H1 (cell line): ENCODE results near the gene FLVCR1. TPM values are rescaled to one million over a fixed set of nuclear protein-coding genes. Genes with fewer than 3 reads are reported as not detected.

Experiments
- CTCF ChIA-PET: fragments of 300-600 bp; sonication (Branson Sonifier 250); formaldehyde crosslinking; loops from one replicate; lab custom pipeline; 2021; ENCODE audit not compliant: partially characterized antibody; lab: Charles Lee
- POLR2A ChIA-PET: fragments of 300-600 bp; sonication (Branson Sonifier 250); formaldehyde crosslinking; loops from one replicate; lab custom pipeline; 2021; ENCODE audit warnings: inconsistent platforms; ENCODE audit not compliant: partially characterized antibody; lab: Charles Lee
- DNase-seq, 2 experiments: peaks; one replicate each; pipeline versions ENCODE4 v3.0.0 to v3.0.0-alpha.2; 2010 to 2022; ENCODE audit warnings: low spot score in 2 of 2, low read depth in 1 of 2, mixed read lengths in 1 of 2
- FAIRE-seq: peaks from 2 replicates; lab custom pipeline; 2011; peaks lifted over from hg19 to GRCh38; lab: Jason Lieb, UNC
- H2AFZ ChIP-seq: 2 replicates; pipeline ENCODE4 v1.8.1; 2012; ENCODE audit warnings: low read length, inconsistent platforms
- H2AK5ac ChIP-seq: 2 replicates; pipeline ENCODE4 v1.6.1; 2013; ENCODE audit warnings: low read depth, low read length
- H2BK120ac ChIP-seq: replicated peaks from 2 replicates; pipeline ENCODE3; 2013; ENCODE audit warnings: low read depth, low read length, inconsistent platforms
- H2BK12ac ChIP-seq: 2 replicates; pipeline ENCODE4 v1.6.1; 2013; ENCODE audit warnings: low read depth, low read length
- H2BK15ac ChIP-seq: 2 replicates; pipeline ENCODE4 v1.6.1; 2013; ENCODE audit warnings: low read length
- H2BK20ac ChIP-seq: 2 replicates; pipeline ENCODE4 v1.6.1; 2013; ENCODE audit warnings: low read length
- H2BK5ac ChIP-seq: 2 replicates; pipeline ENCODE4 v1.6.1; 2013; ENCODE audit warnings: low read depth, low read length
- H3K14ac ChIP-seq: 2 replicates; pipeline ENCODE4 v1.6.1; 2013; ENCODE audit warnings: inconsistent platforms; ENCODE audit not compliant: insufficient read length
- H3K18ac ChIP-seq: 2 replicates; pipeline ENCODE4 v1.6.1; 2013; ENCODE audit warnings: low read length; ENCODE audit errors: extremely low read depth
- H3K23ac ChIP-seq: 2 replicates; pipeline ENCODE4 v1.6.1; 2013; ENCODE audit warnings: inconsistent platforms; ENCODE audit not compliant: insufficient read length
- H3K23me2 ChIP-seq: 2 replicates; pipeline ENCODE4 v1.6.1; 2013; ENCODE audit warnings: low read depth, low read length
- H3K27ac ChIP-seq: 2 replicates; pipeline ENCODE4 v1.6.1; 2011; ENCODE audit warnings: low read depth, low read length, inconsistent platforms
- H3K27me3 ChIP-seq, 4 experiments: replicated peaks in 1 of 4; 1 replicate in 1 of 4; 2 replicates in 3 of 4; pipeline versions ENCODE4 v1.6.1 to v1.8.1; 2011 to 2013; ENCODE audit warnings: low read length in 3 of 4, mild to moderate bottlenecking in 3 of 4, inconsistent platforms in 2 of 4, mixed read lengths in 2 of 4, moderate library complexity in 1 of 4; ENCODE audit not compliant: control insufficient read depth in 3 of 4, insufficient read depth in 3 of 4; ENCODE audit errors: extremely low read depth in 1 of 4
- H3K36me3 ChIP-seq, 4 experiments: 2 replicates each; pipeline versions ENCODE4 v1.6.1 to v1.8.1; 2011 to 2013; ENCODE audit warnings: mild to moderate bottlenecking in 4 of 4, low read length in 3 of 4, moderate library complexity in 2 of 4, control low read depth in 1 of 4, inconsistent platforms in 1 of 4; ENCODE audit not compliant: insufficient read depth in 4 of 4, control insufficient read depth in 2 of 4
- H3K4ac ChIP-seq: replicated peaks from 2 replicates; pipeline ENCODE3; 2013; ENCODE audit warnings: low read length, low read depth, mixed read lengths, inconsistent platforms; ENCODE audit not compliant: insufficient read length
- H3K4me1 ChIP-seq, 4 experiments: replicated peaks in 1 of 4; 1 replicate in 1 of 4; 2 replicates in 3 of 4; pipeline versions ENCODE4 v1.6.1 to v1.8.1; 2011 to 2013; ENCODE audit warnings: low read length in 3 of 4, inconsistent platforms in 2 of 4, mixed read lengths in 1 of 4; ENCODE audit not compliant: insufficient read depth in 4 of 4, control insufficient read depth in 3 of 4
- H3K4me2 ChIP-seq, 2 experiments: 2 replicates each; pipeline versions ENCODE4 v1.6.1 to v1.8.1; 2011 to 2013; ENCODE audit warnings: low read depth in 2 of 2, low read length in 2 of 2, control low read depth in 1 of 2, inconsistent platforms in 1 of 2, mild to moderate bottlenecking in 1 of 2; ENCODE audit not compliant: insufficient read depth in 1 of 2
- H3K4me3 ChIP-seq, 4 experiments: fragments of 200-600, 300-600 bp in 1 of 4; sonication (generic), shearing (Covaris generic), sonication (Bioruptor Twin) in 1 of 4; 2 replicates each; pipeline versions ENCODE4 v1.5.1 to v1.8.1; 2011 to 2016; ENCODE audit warnings: low read length in 4 of 4, low read depth in 3 of 4, control low read depth in 2 of 4, inconsistent platforms in 2 of 4, mild to moderate bottlenecking in 2 of 4, mixed read lengths in 1 of 4, moderate library complexity in 1 of 4; ENCODE audit not compliant: insufficient read depth in 2 of 4; ENCODE audit errors: extremely low read depth in 1 of 4
- H3K56ac ChIP-seq: replicated peaks from 2 replicates; pipeline ENCODE3; 2013; ENCODE audit warnings: low read depth, mild to moderate bottlenecking, mixed read lengths, low read length, inconsistent platforms; ENCODE audit not compliant: insufficient read length
- H3K79me1 ChIP-seq: 2 replicates; pipeline ENCODE4 v1.6.1; 2013; ENCODE audit warnings: low read depth, low read length, control low read depth
- H3K79me2 ChIP-seq, 2 experiments: 2 replicates each; pipeline versions ENCODE4 v1.6.1 to v1.8.1; 2012 to 2013; ENCODE audit warnings: low read length in 2 of 2, mild to moderate bottlenecking in 2 of 2, inconsistent platforms in 1 of 2; ENCODE audit not compliant: insufficient read depth in 2 of 2, control insufficient read depth in 1 of 2
- H3K9ac ChIP-seq, 4 experiments: replicated peaks in 1 of 4; 1 replicate in 1 of 4; 2 replicates in 3 of 4; pipeline versions ENCODE4 v1.6.1 to v1.8.1; 2011 to 2013; ENCODE audit warnings: low read depth in 3 of 4, low read length in 3 of 4, control low read depth in 2 of 4, mild to moderate bottlenecking in 2 of 4, moderate library complexity in 2 of 4, inconsistent platforms in 1 of 4; ENCODE audit errors: extremely low read depth in 1 of 4
- H3K9me3 ChIP-seq, 2 experiments: 2 replicates each; pipeline versions ENCODE4 v1.6.1 to v1.8.1; 2012 to 2013; ENCODE audit warnings: mild to moderate bottlenecking in 2 of 2, moderate library complexity in 2 of 2, control low read depth in 1 of 2, inconsistent platforms in 1 of 2, low read depth in 1 of 2, low read length in 1 of 2, mixed read lengths in 1 of 2; ENCODE audit not compliant: insufficient read depth in 2 of 2
- H4K20me1 ChIP-seq, 2 experiments: replicated peaks in 1 of 2; 2 replicates each; pipeline versions ENCODE3 to v1.8.1; 2011 to 2013; ENCODE audit warnings: inconsistent platforms in 2 of 2, low read length in 2 of 2, mild to moderate bottlenecking in 1 of 2; ENCODE audit not compliant: insufficient read depth in 2 of 2, control insufficient read depth in 1 of 2
- H4K5ac ChIP-seq: 2 replicates; pipeline ENCODE4 v1.6.1; 2013; ENCODE audit warnings: low read length, low read depth, mixed read lengths, inconsistent platforms; ENCODE audit not compliant: insufficient read length
- H4K8ac ChIP-seq: 2 replicates; pipeline ENCODE4 v1.8.0; 2013; ENCODE audit warnings: mild to moderate bottlenecking, moderate library complexity, low read length, inconsistent platforms; ENCODE audit not compliant: insufficient read depth; ENCODE audit errors: extremely low read depth
- H4K91ac ChIP-seq: replicated peaks from 2 replicates; pipeline ENCODE3; 2013; ENCODE audit warnings: low read length, mixed read lengths, inconsistent platforms; ENCODE audit not compliant: insufficient read length
- GTF2F1 ChIP-seq: IDR thresholded peaks from 2 replicates; pipeline ENCODE4 v1.6.1; 2012; ENCODE audit warnings: low read depth, low read length, improper control_type of control experiment, borderline replicate concordance
- RAD21 ChIP-seq, 2 experiments: IDR thresholded peaks in 1 of 2; conservative IDR thresholded peaks in 1 of 2; 2 replicates each; pipeline ENCODE4 v1.6.1; 2011; ENCODE audit warnings: low read depth in 2 of 2, low read length in 2 of 2, improper control_type of control experiment in 1 of 2, inconsistent platforms in 1 of 2, mild to moderate bottlenecking in 1 of 2, moderate library complexity in 1 of 2
- RBBP5 ChIP-seq: IDR thresholded peaks from 2 replicates; pipeline ENCODE4 v1.7.1; 2012; ENCODE audit warnings: low read depth, mild to moderate bottlenecking, inconsistent platforms, low read length, moderate library complexity, borderline replicate concordance
- RNF2 ChIP-seq: fragments of 200-900, 300-1000 bp; sonication (generic); IDR thresholded peaks from 2 replicates; pipeline ENCODE4 v1.7.1; 2016; ENCODE audit warnings: borderline replicate concordance, low read depth, mild to moderate bottlenecking, antibody characterized with exemption, low read length; ENCODE audit not compliant: poor library complexity, severe bottlenecking; ENCODE audit errors: missing control alignments
- RXRA ChIP-seq: IDR thresholded peaks from 2 replicates; pipeline ENCODE4 v1.6.1; 2011; ENCODE audit warnings: low read depth, mild to moderate bottlenecking, low read length, moderate library complexity; ENCODE audit not compliant: insufficient read depth
- SIN3A ChIP-seq, 2 experiments: IDR thresholded peaks in 1 of 2; conservative IDR thresholded peaks in 1 of 2; 2 replicates each; pipeline ENCODE4 v1.6.1; 2011 to 2012; ENCODE audit warnings: low read length in 2 of 2, improper control_type of control experiment in 1 of 2, low read depth in 1 of 2, mild to moderate bottlenecking in 1 of 2
- YY1 ChIP-seq: IDR thresholded peaks from 2 replicates; pipeline ENCODE4 v1.6.1; 2011; ENCODE audit warnings: low read depth, mild to moderate bottlenecking, low read length
- WGBS, 2 experiments: shearing (Covaris generic) in 1 of 2; methylation state at CpG; one replicate each; pipeline versions ENCODE4 v1.1.6 to v1.1.7; 2013 to 2015; ENCODE audit warnings: low lambda C conversion rate in 2 of 2, mixed read lengths in 2 of 2, inconsistent platforms in 1 of 2, low coverage in 1 of 2, missing lambda C conversion rate in 1 of 2; ENCODE audit not compliant: insufficient replicate concordance in 2 of 2, insufficient coverage in 1 of 2, insufficient read length in 1 of 2; ENCODE audit errors: extremely low coverage in 1 of 2, missing lambda C conversion rate in 1 of 2; 5-methylcytosine and 5-hydroxymethylcytosine counted together
- polyA plus RNA-seq, 7 experiments: library from polyadenylated mRNA; depleted of rRNA in 3 of 7; stranded (reverse) in 5 of 7; unstranded in 2 of 7; fragments of >200 nt in 5 of 7; fragments of 200-250 nt in 2 of 7; gene quantifications; 1 replicate in 5 of 7; 2 replicates in 1 of 7; 4 replicates in 1 of 7; pipeline versions ENCODE4 v1.2.1 to v1.2.3, GENCODE V29; 2011 to 2013; ENCODE audit warnings: missing spikeins in 2 of 7, mixed read lengths in 2 of 7
- total RNA-seq: library from RNA; stranded (reverse); fragmentation: NEBNext Ultra II Directional; extraction: Animal tissue kit (Norgen Biotek cat#: 25700); gene quantifications from 2 replicates; pipeline ENCODE4 v1.2.1, GENCODE V29; 2021
- TF ChIP-seq, protein P1 (sequence below): IDR thresholded peaks from 2 replicates; pipeline ENCODE4 v1.6.1; 2011; ENCODE audit warnings: low read depth, mild to moderate bottlenecking, low read length; ENCODE audit not compliant: insufficient read depth

Gene FLVCR1
- total and polyA plus RNA-seq, 2 of the 8 experiments (the other 6 are each of a cell fraction or from before 2014, with no cell fraction given), result 31.8 to 75.7 TPM

DNA sequence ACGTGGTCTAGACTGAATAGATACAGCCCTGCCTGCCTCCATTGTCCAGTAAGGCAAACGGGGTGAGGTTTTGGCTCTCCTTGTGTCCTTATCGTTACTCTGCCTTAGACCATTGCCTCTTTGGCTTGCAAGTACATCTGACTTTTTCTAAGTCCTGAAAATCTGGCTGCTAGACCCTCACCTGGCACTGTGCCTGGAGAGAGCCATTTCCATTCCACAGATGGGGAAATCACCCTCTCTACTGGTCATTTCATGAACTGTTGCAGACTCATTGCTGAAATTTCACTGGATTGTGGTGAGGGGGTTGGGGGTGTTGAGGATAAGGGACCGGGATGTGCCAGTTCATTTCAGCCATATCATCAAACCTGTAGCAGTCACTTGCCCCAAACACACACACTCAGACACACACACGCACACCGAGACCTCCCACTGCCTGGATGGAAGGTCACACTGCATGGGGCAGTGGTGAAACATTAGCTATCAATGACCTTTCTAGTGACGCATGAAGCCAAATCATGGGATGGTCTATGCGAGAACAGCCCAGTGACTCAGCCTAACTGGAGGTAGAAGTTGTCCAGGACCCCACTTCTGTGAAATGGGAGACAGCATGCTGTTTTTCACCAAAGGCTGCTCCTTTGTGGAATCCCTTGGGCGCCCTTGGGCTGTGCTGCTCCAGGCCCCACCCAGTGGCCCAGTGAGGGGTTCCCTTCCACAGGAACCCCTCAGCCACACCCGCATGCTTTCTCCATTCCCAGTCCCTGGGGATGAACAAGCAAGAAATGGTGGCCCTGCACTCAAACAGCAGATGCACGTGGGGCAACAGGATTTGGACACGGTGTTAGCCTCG lies 57.4 kb downstream of the FLVCR1 start:
- peaks cover 5% of the 10 kb centered on the region for H3K23me2 ChIP-seq
- peak overlapping the region; percentile 99 for H2BK120ac ChIP-seq
- H3K36me3 ChIP-seq, result no peaks in the 10 kb centered on the region
- H2BK12ac ChIP-seq, result peak overlapping the region; percentile 100
- peak overlapping the region; percentile 100 for H2AK5ac ChIP-seq
- H2AFZ ChIP-seq, result no peak overlapping the region
- H3K4me3 ChIP-seq, result peak overlapping the region in 2 of 4 experiments; percentile 17 to 51; a peak in 2 of 8 replicates
- peaks cover 10 to 27% (median 20%) of the 10 kb centered on the region in 4 experiments for H3K4me1 ChIP-seq
- H4K20me1 ChIP-seq, result no peaks in the 10 kb centered on the region
- H3K27ac ChIP-seq, result peak overlapping the region; percentile 83
- H2BK5ac ChIP-seq, result peak overlapping the region; percentile 99
- H3K14ac ChIP-seq, result no peak overlapping the region
- POLR2A ChIA-PET, result interaction anchor here (0.8 to 5.5 kb wide), 31 partner anchors 8 to 307 kb away, joined by 3 to 94 read pairs (median 5); partner anchors contain the start of genes ATF3, FLVCR1, NSL1 and TATDN3
- peaks cover 0 to 6% of the 10 kb centered on the region in 2 experiments; a peak in 2 of 4 replicates for H3K79me2 ChIP-seq
- H3K4me2 ChIP-seq, result peak overlapping the region; percentile 44 to 58
- H2BK20ac ChIP-seq, result peak overlapping the region; percentile 97
- H4K5ac ChIP-seq, result peak overlapping the region; percentile 94
- H3K23ac ChIP-seq, result no peak overlapping the region
- H3K9ac ChIP-seq, result peak overlapping the region in 2 of 4 experiments; percentile 33 to 46; a peak in 3 of 7 replicates
- CTCF ChIA-PET, result interaction anchor here (0.7 to 1.5 kb wide), 16 partner anchors 8 to 309 kb away, joined by 3 to 6 read pairs (median 3); partner anchors contain the start of gene VASH2
- peak overlapping the region; percentile 76; the same call in 1 of the 2 replicates for H2BK15ac ChIP-seq
- peak overlapping the region; percentile 97 for H3K4ac ChIP-seq
- 58% methylated on average over 13 of the region's 13 CpGs; no CpG with 5 or more reads in 1 of the 2 experiments for WGBS, 2 experiments
- H3K18ac ChIP-seq, result peak overlapping the region; percentile 99
- no peaks in the 10 kb centered on the region for H3K9me3 ChIP-seq
- FAIRE-seq (peak; percentile 94), DNase-seq (peak in 1 of 2 experiments; percentile 56)
- peak overlapping the region; percentile 58 for H4K8ac ChIP-seq
- peak overlapping the region; percentile 100 for H4K91ac ChIP-seq
- H3K56ac ChIP-seq, result peak overlapping the region; percentile 91
- no peaks in the 10 kb centered on the region; the same call in 1 of the 2 replicates for H3K79me1 ChIP-seq
- H3K27me3 ChIP-seq, result no peaks in the 10 kb centered on the region
- TF ChIP-seq SIN3A (conservative IDR thresholded peaks at IDR 0.05 in 1 of 2, IDR thresholded peaks at IDR 0.05 in 1 of 2; ENCODE audit: low read depth in 1 of 2, low read length in 2 of 2), result 0 out of 4 replicates have a peak, but pooled peaks of 1 of the 2 experiments have one; percentile 51
- 0 out of 2 replicates have a peak, but pooled peaks have one; percentile 11 for TF ChIP-seq GTF2F1
- TF ChIP-seq RBBP5, result 0 out of 2 replicates have a peak, but pooled peaks have one; percentile 24
- peak; percentile 49; the same call in 1 of the 2 replicates for TF ChIP-seq YY1
- TF ChIP-seq, protein P1, sequence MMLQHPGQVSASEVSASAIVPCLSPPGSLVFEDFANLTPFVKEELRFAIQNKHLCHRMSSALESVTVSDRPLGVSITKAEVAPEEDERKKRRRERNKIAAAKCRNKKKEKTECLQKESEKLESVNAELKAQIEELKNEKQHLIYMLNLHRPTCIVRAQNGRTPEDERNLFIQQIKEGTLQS, result no peak
- no peak for TF ChIP-seq RXRA
- TF ChIP-seq RNF2, result no peak
- peak; percentile 77 to 85 for TF ChIP-seq RAD21 (IDR thresholded peaks at IDR 0.05 in 1 of 2, conservative IDR thresholded peaks at IDR 0.05 in 1 of 2; ENCODE audit: low read depth in 2 of 2, low read length in 2 of 2)
